H9 (cell line): ENCODE measurements around the gene L1CAM. TPM values are rescaled to one million over a fixed set of nuclear protein-coding genes. Genes with fewer than 3 reads are reported as not detected.

Experiments
- DNase-seq: peaks from one replicate; pipeline ENCODE4 v3.0.0-alpha.2; 2017
- H2AFZ ChIP-seq: one replicate; pipeline ENCODE4 v1.6.1; 2013; ENCODE audit warnings: mild to moderate bottlenecking, low read length, control low read depth, moderate library complexity
- H2AK5ac ChIP-seq: 2 replicates; pipeline ENCODE4 v1.6.1; 2013; ENCODE audit warnings: low read length, control low read depth, mixed read lengths; ENCODE audit not compliant: insufficient read length
- H2BK120ac ChIP-seq: one replicate; pipeline ENCODE4 v1.6.1; 2013; ENCODE audit warnings: low read depth, mild to moderate bottlenecking, low read length, control low read depth, inconsistent platforms; ENCODE audit not compliant: poor library complexity, severe bottlenecking
- H2BK12ac ChIP-seq: 2 replicates; pipeline ENCODE4 v1.6.1; 2013; ENCODE audit warnings: low read length, control low read depth, mixed read lengths, low read depth; ENCODE audit not compliant: insufficient read length
- H2BK15ac ChIP-seq: 2 replicates; pipeline ENCODE4 v1.6.1; 2013; ENCODE audit warnings: low read depth, low read length, control low read depth
- H2BK20ac ChIP-seq: one replicate; pipeline ENCODE4 v1.6.1; 2013; ENCODE audit warnings: low read depth, mild to moderate bottlenecking, low read length, control low read depth, inconsistent platforms; ENCODE audit not compliant: poor library complexity, severe bottlenecking
- H2BK5ac ChIP-seq: 2 replicates; pipeline ENCODE4 v1.6.1; 2013; ENCODE audit warnings: low read length, control low read depth, mixed read lengths; ENCODE audit not compliant: insufficient read length
- H3K14ac ChIP-seq: 2 replicates; pipeline ENCODE4 v1.6.1; 2013; ENCODE audit warnings: low read length, control low read depth; ENCODE audit not compliant: insufficient read depth
- H3K18ac ChIP-seq: 2 replicates; pipeline ENCODE4 v1.6.1; 2013; ENCODE audit warnings: low read depth, mild to moderate bottlenecking, mixed read lengths, low read length, control low read depth; ENCODE audit not compliant: insufficient read length
- H3K23ac ChIP-seq: 2 replicates; pipeline ENCODE4 v1.6.1; 2013; ENCODE audit warnings: low read length, control low read depth, mixed read lengths, low read depth; ENCODE audit not compliant: insufficient read length
- H3K23me2 ChIP-seq: 2 replicates; pipeline ENCODE4 v1.6.1; 2013; ENCODE audit warnings: low read depth, mild to moderate bottlenecking, mixed read lengths, low read length, control low read depth; ENCODE audit not compliant: insufficient read length, poor library complexity, severe bottlenecking
- H3K27ac ChIP-seq: 2 replicates; pipeline ENCODE4 v1.5.1; 2013; ENCODE audit warnings: low read length, control low read depth, mixed read lengths, low read depth; ENCODE audit not compliant: insufficient read length
- H3K27me3 ChIP-seq: 2 replicates; pipeline ENCODE4 v1.6.1; 2013; ENCODE audit warnings: low read length, control low read depth, inconsistent platforms; ENCODE audit not compliant: insufficient read depth
- H3K4ac ChIP-seq: 2 replicates; pipeline ENCODE4 v1.6.1; 2013; ENCODE audit warnings: low read depth, mild to moderate bottlenecking, control low read depth, inconsistent platforms, low read length, moderate library complexity
- H3K4me1 ChIP-seq: 2 replicates; pipeline ENCODE4 v1.6.1; 2013; ENCODE audit warnings: low read length, control low read depth, inconsistent platforms; ENCODE audit not compliant: insufficient read depth
- H3K4me2 ChIP-seq: 2 replicates; pipeline ENCODE4 v1.6.1; 2013; ENCODE audit warnings: low read length, control low read depth, mixed read lengths; ENCODE audit not compliant: insufficient read length, insufficient read depth
- H3K56ac ChIP-seq: 2 replicates; pipeline ENCODE4 v1.6.1; 2013; ENCODE audit warnings: low read depth, mild to moderate bottlenecking, mixed read lengths, low read length, control low read depth; ENCODE audit not compliant: insufficient read length
- H3K79me1 ChIP-seq: 2 replicates; pipeline ENCODE4 v1.6.1; 2013; ENCODE audit warnings: low read depth, mild to moderate bottlenecking, moderate library complexity, low read length, control low read depth, inconsistent platforms; ENCODE audit not compliant: insufficient read depth, poor library complexity, severe bottlenecking
- H3K79me2 ChIP-seq: 2 replicates; pipeline ENCODE4 v1.6.1; 2013; ENCODE audit warnings: low read length, control low read depth, inconsistent platforms; ENCODE audit not compliant: insufficient read depth
- H3K9ac ChIP-seq: 2 replicates; pipeline ENCODE4 v1.6.1; 2013; ENCODE audit warnings: low read length, control low read depth, mixed read lengths; ENCODE audit not compliant: insufficient read length; ENCODE audit errors: extremely low read depth
- H3K9me3 ChIP-seq: one replicate; pipeline ENCODE4 v1.6.1; 2013; ENCODE audit warnings: low read depth, low read length, inconsistent platforms; ENCODE audit not compliant: control insufficient read depth
- H3T11ph ChIP-seq: one replicate; pipeline ENCODE4 v1.6.1; 2013; ENCODE audit warnings: mild to moderate bottlenecking, low read length, control low read depth, inconsistent platforms
- H4K20me1 ChIP-seq: one replicate; pipeline ENCODE4 v1.6.1; 2013; ENCODE audit not compliant: control insufficient read depth, insufficient read length, insufficient read depth
- H4K5ac ChIP-seq: 2 replicates; pipeline ENCODE4 v1.6.1; 2013; ENCODE audit warnings: low read depth, mild to moderate bottlenecking, mixed read lengths, low read length, control low read depth; ENCODE audit not compliant: insufficient read length
- H4K8ac ChIP-seq: replicated peaks from 2 replicates; pipeline ENCODE4 v1.6.1; 2013; ENCODE audit warnings: low read length, control low read depth, mixed read lengths, low read depth; ENCODE audit not compliant: insufficient read length
- H4K91ac ChIP-seq: 2 replicates; pipeline ENCODE4 v1.6.1; 2013; ENCODE audit warnings: low read depth, mild to moderate bottlenecking, moderate library complexity, mixed read lengths, low read length, control low read depth; ENCODE audit not compliant: insufficient read length
- H3K27ac Mint-ChIP-seq, 3 experiments: 2 replicates in 2 of 3; 3 replicates in 1 of 3; pipeline ENCODE4 v1.8.0; 2020 to 2021; ENCODE audit warnings: mixed read lengths in 3 of 3, mild to moderate bottlenecking in 1 of 3, moderate library complexity in 1 of 3
- H3K27me3 Mint-ChIP-seq: 2 replicates; pipeline ENCODE4 v1.8.0; 2021; ENCODE audit warnings: low read depth, mild to moderate bottlenecking, moderate library complexity, mixed read lengths
- H3K36me3 Mint-ChIP-seq, 3 experiments: 2 replicates in 2 of 3; 3 replicates in 1 of 3; pipeline ENCODE4 v1.8.0; 2020 to 2021; ENCODE audit warnings: low read depth in 3 of 3, mixed read lengths in 3 of 3; ENCODE audit not compliant: insufficient read depth in 1 of 3
- H3K4me1 Mint-ChIP-seq, 2 experiments: 2 replicates each; pipeline ENCODE4 v1.8.0; 2020; ENCODE audit warnings: mixed read lengths in 2 of 2
- H3K4me3 Mint-ChIP-seq, 2 experiments: 2 replicates in 1 of 2; 3 replicates in 1 of 2; pipeline ENCODE4 v1.8.0; 2020 to 2021; ENCODE audit warnings: mild to moderate bottlenecking in 2 of 2, mixed read lengths in 2 of 2, moderate library complexity in 1 of 2
- H3K9me3 Mint-ChIP-seq, 2 experiments: 2 replicates in 1 of 2; 3 replicates in 1 of 2; pipeline ENCODE4 v1.8.0; 2020; ENCODE audit warnings: mild to moderate bottlenecking in 2 of 2, mixed read lengths in 2 of 2, moderate library complexity in 1 of 2
- CTCF ChIP-seq: fragments of 200-600 bp; sonication (generic); conservative IDR thresholded peaks from 3 replicates; pipeline ENCODE4 v1.8.0; 2021; ENCODE audit warnings: antibody characterized with exemption, mild to moderate bottlenecking
- WGBS: extraction: QIAGEN DNeasy Blood & Tissue Kit; methylation state at CpG from one replicate; pipeline ENCODE4 v1.1.7; 2013; ENCODE audit warnings: missing lambda C conversion rate, low lambda C conversion rate, mixed read lengths; ENCODE audit not compliant: insufficient read length; ENCODE audit errors: extremely low coverage; 5-methylcytosine and 5-hydroxymethylcytosine counted together
- total RNA-seq: library from RNA; stranded (reverse); gene quantifications from 2 replicates; pipeline ENCODE4 v1.2.1, GENCODE V29; 2021

L1CAM gene
- total RNA-seq, 1 experiment from 2014 or later = 22.7 TPM

DNA sequence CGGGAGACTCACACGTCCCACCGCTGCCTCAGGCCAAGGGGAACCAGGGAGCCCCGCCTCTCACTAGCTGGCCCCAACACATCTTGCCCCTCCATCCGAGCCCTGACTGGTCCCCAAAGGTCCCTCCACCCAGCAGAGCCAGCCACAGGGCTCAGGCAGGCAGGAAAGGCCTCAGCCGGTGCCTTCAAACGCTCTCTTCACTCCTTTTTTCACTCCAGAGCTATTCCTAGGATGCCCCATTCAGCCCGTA lies 41.6 kb upstream of the L1CAM start:
- Histone ChIP-seq H3K9me3 (peaks cover 15% of the 10 kb centered on the region), H3K4ac (no peak overlapping the region), H4K5ac (no peak overlapping the region), H3K14ac (peak overlapping the region; percentile 55; the same call in 1 of the 2 replicates), H3K27me3 (no peaks in the 10 kb centered on the region), H3K56ac (no peak overlapping the region), H2BK20ac (no peak overlapping the region), H2BK5ac (no peak overlapping the region), H3K23me2 (peaks cover 22% of the 10 kb centered on the region), H3K79me2 (no peaks in the 10 kb centered on the region), H2BK15ac (no peak overlapping the region), H3K18ac (peak overlapping the region; percentile 78), H3T11ph (no peak overlapping the region), H3K9ac (peak overlapping the region; percentile 45), H2BK12ac (no peak overlapping the region), H3K4me2 (peak overlapping the region; percentile 52), H2BK120ac (no peak overlapping the region), H4K20me1 (no peaks in the 10 kb centered on the region), H4K91ac (no peak overlapping the region), H4K8ac (no peak overlapping the region), H3K23ac (no peak overlapping the region), H3K27ac (no peak overlapping the region), H2AFZ (no peak overlapping the region), H3K4me1 (no peaks in the 10 kb centered on the region), H3K79me1 (no peaks in the 10 kb centered on the region), H2AK5ac (no peak overlapping the region)
- peaks cover 55 to 71% of the 10 kb centered on the region in 2 experiments for H3K9me3 Mint-ChIP-seq
- peak overlapping the region; percentile 71 to 83 for H3K4me3 Mint-ChIP-seq
- H3K4me1 Mint-ChIP-seq = peaks cover 11 to 32% of the 10 kb centered on the region in 2 experiments
- no peak for TF ChIP-seq CTCF
- H3K27ac Mint-ChIP-seq = peak overlapping the region; percentile 77 to 94 (median 78); a peak in 5 of 7 replicates
- no peak for DNase-seq
- peaks cover 19 to 36% (median 26%) of the 10 kb centered on the region in 3 experiments for H3K36me3 Mint-ChIP-seq
- no peaks in the 10 kb centered on the region; the same call in 1 of the 2 replicates for H3K27me3 Mint-ChIP-seq
- no CpG with 5 or more reads among the region's 8 CpGs for WGBS
